ENCODE data around the gene XRRA1. TPM values are rescaled to one million over a fixed set of nuclear protein-coding genes. Genes with fewer than 3 reads are reported as not detected.

XRRA1 gene
- total RNA-seq, 1 experiment from 2014 or later: 23.5 TPM

DNA sequence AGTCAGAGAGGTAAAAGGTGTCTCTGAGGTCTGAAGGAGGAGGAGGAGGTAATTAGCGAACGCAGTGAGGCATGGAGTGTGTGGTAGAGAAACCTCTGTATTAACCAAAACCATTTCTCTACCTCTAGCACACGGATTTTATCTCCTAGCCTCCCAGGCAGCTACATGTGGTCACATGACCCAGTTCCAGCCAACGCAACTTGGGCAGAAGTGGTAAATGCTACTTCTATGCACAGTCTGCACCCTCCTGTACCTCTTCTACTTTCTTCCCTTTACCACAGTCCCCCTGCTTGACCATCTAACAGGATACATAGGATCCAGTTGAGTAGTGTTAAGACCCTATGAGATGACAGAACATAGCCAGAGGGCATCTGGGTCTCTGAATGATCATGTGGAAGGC lies 95.7 kb downstream of the XRRA1 start:
- H3K4me3 ChIP-seq (ENCODE audit: low read length): no peak overlapping the region
- intact Hi-C loops (cut with micrococcal nuclease): no loop called here
- no peaks in the 10 kb centered on the region for H3K79me2 ChIP-seq (ENCODE audit: low read length)
- no peaks in the 10 kb centered on the region for H3K9me3 ChIP-seq (ENCODE audit: low read length)
- no TSS peak for BruUV-seq (replicated peaks)
- H2AFZ ChIP-seq (ENCODE audit: low read length): no peak overlapping the region
- no peak for TF ChIP-seq EZH2 (IDR thresholded peaks at IDR 0.05; ENCODE audit: low read length, unreplicated experiment)
- TF ChIP-seq, protein P1, sequence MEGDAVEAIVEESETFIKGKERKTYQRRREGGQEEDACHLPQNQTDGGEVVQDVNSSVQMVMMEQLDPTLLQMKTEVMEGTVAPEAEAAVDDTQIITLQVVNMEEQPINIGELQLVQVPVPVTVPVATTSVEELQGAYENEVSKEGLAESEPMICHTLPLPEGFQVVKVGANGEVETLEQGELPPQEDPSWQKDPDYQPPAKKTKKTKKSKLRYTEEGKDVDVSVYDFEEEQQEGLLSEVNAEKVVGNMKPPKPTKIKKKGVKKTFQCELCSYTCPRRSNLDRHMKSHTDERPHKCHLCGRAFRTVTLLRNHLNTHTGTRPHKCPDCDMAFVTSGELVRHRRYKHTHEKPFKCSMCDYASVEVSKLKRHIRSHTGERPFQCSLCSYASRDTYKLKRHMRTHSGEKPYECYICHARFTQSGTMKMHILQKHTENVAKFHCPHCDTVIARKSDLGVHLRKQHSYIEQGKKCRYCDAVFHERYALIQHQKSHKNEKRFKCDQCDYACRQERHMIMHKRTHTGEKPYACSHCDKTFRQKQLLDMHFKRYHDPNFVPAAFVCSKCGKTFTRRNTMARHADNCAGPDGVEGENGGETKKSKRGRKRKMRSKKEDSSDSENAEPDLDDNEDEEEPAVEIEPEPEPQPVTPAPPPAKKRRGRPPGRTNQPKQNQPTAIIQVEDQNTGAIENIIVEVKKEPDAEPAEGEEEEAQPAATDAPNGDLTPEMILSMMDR (conservative IDR thresholded peaks at IDR 0.05; ENCODE audit: low read depth, low read length): no peak
- no peak for TF ChIP-seq EZH2phosphoT487 (IDR thresholded peaks at IDR 0.05; ENCODE audit: borderline replicate concordance, low read length)
- ATAC-seq (no peak), DNase-seq (no peak)
- no peak overlapping the region for H3K27ac ChIP-seq (ENCODE audit: low read length)
- no peaks in the 10 kb centered on the region for H4K20me1 ChIP-seq (ENCODE audit: low read length)
- no peaks in the 10 kb centered on the region for H3K27me3 ChIP-seq (ENCODE audit: low read length)
- no peak overlapping the region for H3K4me2 ChIP-seq (ENCODE audit: low read length)
- no peak overlapping the region for H3K9ac ChIP-seq (ENCODE audit: low read length)
- H3K9me2 ChIP-seq (replicated peaks; ENCODE audit: low read length): no peaks in the 10 kb centered on the region
- H3K4me1 ChIP-seq (ENCODE audit: insufficient read depth, low read length): peaks cover 18% of the 10 kb centered on the region
- CTCF ChIA-PET: no interaction called here
- H3F3A ChIP-seq (ENCODE audit: low read length, unreplicated experiment): no peaks in the 10 kb centered on the region
- POLR2A ChIA-PET (ENCODE audit: unreplicated experiment): no interaction called here
- H3K36me3 ChIP-seq (ENCODE audit: low read depth, low read length): peaks cover 32% of the 10 kb centered on the region

DNA sequence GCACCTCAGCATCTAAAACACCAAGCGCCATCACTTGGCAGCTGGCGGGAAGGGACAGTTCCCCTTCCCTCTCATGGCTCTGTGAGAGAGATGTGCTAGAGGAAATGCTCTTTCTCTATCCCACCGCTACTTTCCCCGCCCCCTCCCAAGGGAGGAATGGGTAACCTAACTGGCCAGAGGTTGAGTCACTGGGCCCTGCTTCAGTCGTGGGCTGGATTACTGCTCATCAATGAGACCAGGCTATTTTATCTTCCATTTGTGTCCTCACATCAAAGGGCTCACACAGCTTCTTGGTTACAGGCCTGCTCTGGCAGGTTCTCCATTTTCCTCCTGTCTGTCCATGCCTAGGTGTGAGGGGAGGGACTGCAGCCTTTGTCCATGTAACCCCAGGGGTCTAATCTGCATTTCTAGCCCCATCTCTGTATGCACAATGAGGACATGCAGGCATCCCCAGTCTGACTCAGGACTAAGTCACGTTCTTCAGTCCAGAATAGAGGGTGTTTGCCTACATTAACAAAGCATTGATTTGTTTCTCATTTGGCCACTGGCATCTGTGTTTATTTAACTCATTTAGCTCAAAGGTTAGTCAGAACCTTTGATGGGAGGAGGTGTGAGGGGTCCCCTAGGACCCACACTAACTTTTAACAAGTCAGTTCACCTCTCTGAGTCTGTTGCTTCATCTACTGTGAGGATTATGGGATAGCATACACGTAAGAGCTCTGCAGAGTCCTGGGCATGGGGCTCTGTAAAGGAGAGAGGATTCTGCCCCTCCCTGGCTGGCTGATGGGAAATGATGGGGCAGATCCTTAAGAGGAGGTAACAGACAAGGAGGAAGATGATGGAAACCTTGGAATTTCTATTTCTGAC lies 99.1 kb downstream of the XRRA1 start:
- ATAC-seq: peak; percentile 91
- Histone ChIP-seq H3K4me2 (ENCODE audit: low read length) (peak overlapping the region; percentile 50), H2AFZ (ENCODE audit: low read length) (peak overlapping the region; percentile 23; the same call in 1 of the 2 replicates), H3K36me3 (ENCODE audit: low read depth, low read length) (peaks cover 24% of the 10 kb centered on the region), H4K20me1 (ENCODE audit: low read length) (no peaks in the 10 kb centered on the region), H3K9ac (ENCODE audit: low read length) (no peak overlapping the region), H3F3A (ENCODE audit: low read length, unreplicated experiment) (no peaks in the 10 kb centered on the region), H3K9me3 (ENCODE audit: low read length) (no peaks in the 10 kb centered on the region), H3K4me1 (ENCODE audit: insufficient read depth, low read length) (peaks cover 18% of the 10 kb centered on the region), H3K9me2 (replicated peaks; ENCODE audit: low read length) (no peaks in the 10 kb centered on the region), H3K27ac (ENCODE audit: low read length) (peak overlapping the region; percentile 78), H3K4me3 (ENCODE audit: low read length) (no peak overlapping the region), H3K79me2 (ENCODE audit: low read length) (no peaks in the 10 kb centered on the region), H3K27me3 (ENCODE audit: low read length) (no peaks in the 10 kb centered on the region)
- intact Hi-C loops (cut with micrococcal nuclease): loop anchor here (1.0 kb wide), 1 partner anchor 96 kb away; no protein-coding TSS in a partner anchor
- DNase-seq: peak; percentile 74
- POLR2A ChIA-PET (ENCODE audit: unreplicated experiment): no interaction called here
- no TSS peak for BruUV-seq (replicated peaks)
- no peak for TF ChIP-seq EZH2 (IDR thresholded peaks at IDR 0.05; ENCODE audit: low read length, unreplicated experiment)
- TF ChIP-seq, protein P1 (conservative IDR thresholded peaks at IDR 0.05; ENCODE audit: low read depth, low read length): no peak
- no peak for TF ChIP-seq EZH2phosphoT487 (IDR thresholded peaks at IDR 0.05; ENCODE audit: borderline replicate concordance, low read length)
- CTCF ChIA-PET: interaction anchor here (0.8 to 1.1 kb wide), 2 partner anchors 147 to 676 kb away, joined by 3 to 5 read pairs; partner anchors contain the start of gene GDPD5

DNA sequence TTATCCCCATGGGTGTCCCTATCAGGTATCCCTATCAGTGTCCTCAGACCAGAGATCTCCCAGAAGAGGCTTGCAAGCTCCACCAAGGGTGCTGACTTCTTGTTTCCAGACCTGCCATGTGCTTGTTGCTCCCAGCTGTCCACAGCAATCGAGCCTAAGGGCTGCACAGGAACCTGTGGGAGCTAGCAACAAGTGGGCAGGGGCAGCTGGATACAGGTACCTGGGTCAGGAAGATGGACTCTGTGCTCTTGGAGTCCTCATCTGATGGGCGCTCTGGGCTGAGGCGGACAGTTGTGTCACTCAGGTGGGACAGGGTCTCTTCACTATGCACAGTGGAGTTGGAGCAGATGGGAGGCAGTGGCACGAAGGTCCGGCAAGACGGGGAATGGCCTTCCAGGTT lies 101.0 kb downstream of the XRRA1 start:
- H3F3A ChIP-seq (ENCODE audit: low read length, unreplicated experiment): no peaks in the 10 kb centered on the region
- H4K20me1 ChIP-seq (ENCODE audit: low read length): no peaks in the 10 kb centered on the region
- no peak for ATAC-seq
- ChIA-PET POLR2A (ENCODE audit: unreplicated experiment) (no interaction called here), CTCF (no interaction called here)
- H3K36me3 ChIP-seq (ENCODE audit: low read depth, low read length): peaks cover 33% of the 10 kb centered on the region
- intact Hi-C loops (cut with micrococcal nuclease): no loop called here
- no peaks in the 10 kb centered on the region for H3K9me2 ChIP-seq (replicated peaks; ENCODE audit: low read length)
- H3K27me3 ChIP-seq (ENCODE audit: low read length): no peaks in the 10 kb centered on the region
- no peak overlapping the region for H3K4me2 ChIP-seq (ENCODE audit: low read length)
- BruUV-seq (replicated peaks): no TSS peak
- TF ChIP-seq EZH2phosphoT487 (IDR thresholded peaks at IDR 0.05; ENCODE audit: borderline replicate concordance, low read length) (no peak), EZH2 (IDR thresholded peaks at IDR 0.05; ENCODE audit: low read length, unreplicated experiment) (no peak)
- TF ChIP-seq, protein P1 (conservative IDR thresholded peaks at IDR 0.05; ENCODE audit: low read depth, low read length): no peak
- peaks cover 18% of the 10 kb centered on the region for H3K4me1 ChIP-seq (ENCODE audit: insufficient read depth, low read length)
- H3K9me3 ChIP-seq (ENCODE audit: low read length): no peaks in the 10 kb centered on the region
- no peak overlapping the region for H2AFZ ChIP-seq (ENCODE audit: low read length)
- no peak for DNase-seq
- H3K4me3 ChIP-seq (ENCODE audit: low read length): no peak overlapping the region
- no peaks in the 10 kb centered on the region for H3K79me2 ChIP-seq (ENCODE audit: low read length)
- H3K27ac ChIP-seq (ENCODE audit: low read length): no peak overlapping the region
- no peak overlapping the region for H3K9ac ChIP-seq (ENCODE audit: low read length)

Measured in PC-3 (cell line).